ENCODE results near the gene PLA2G6. TPM values are rescaled to one million over a fixed set of nuclear protein-coding genes. Genes with fewer than 3 reads are reported as not detected.

PLA2G6 gene
- total and polyA plus RNA-seq, 2 experiments from 2014 or later = 28.2 to 30.2 TPM

DNA sequence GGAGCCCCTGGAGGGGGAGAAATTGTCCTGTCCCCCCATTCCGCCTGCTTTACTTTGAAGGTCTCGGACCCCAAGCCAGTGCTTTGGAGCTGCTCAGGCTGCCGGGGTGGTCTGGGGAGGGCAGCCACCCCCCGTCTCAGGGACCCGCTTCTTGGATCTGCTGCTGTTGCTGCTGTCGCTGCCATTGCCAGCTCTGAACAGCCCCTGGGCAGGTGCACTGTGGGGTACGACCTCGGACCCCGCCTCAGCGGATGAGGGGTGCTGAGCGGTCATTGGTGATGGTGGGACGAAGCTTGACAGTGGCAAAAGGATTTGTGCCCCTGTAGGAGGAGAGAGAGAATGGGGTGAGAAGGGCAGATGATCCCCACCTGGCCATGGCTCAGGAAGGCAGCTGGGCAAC, 96.6 kb downstream of the PLA2G6 start:
- Histone ChIP-seq H4K20me1 (ENCODE audit: insufficient read depth, poor library complexity, severe bottlenecking) (no peaks in the 10 kb centered on the region), H3K27ac (no peak overlapping the region), H3K79me2 (no peaks in the 10 kb centered on the region), H3K9me3 (ENCODE audit: low read depth) (no peaks in the 10 kb centered on the region), H3K27me3 (peaks cover 14% of the 10 kb centered on the region), H3K4me2 (no peak overlapping the region), H3K36me3 (replicated peaks; ENCODE audit: insufficient read depth, low read depth) (no peaks in the 10 kb centered on the region), H3K4me1 (ENCODE audit: insufficient read depth) (peaks cover 11% of the 10 kb centered on the region), H2AFZ (no peak overlapping the region), H3K4me3 (no peak overlapping the region), H3K9me2 (replicated peaks; ENCODE audit: insufficient read depth) (no peaks in the 10 kb centered on the region)
- DNase-seq (ENCODE audit: low spot score) = no peak
- 98% methylated on average over 12 of the region's 12 CpGs for WGBS (ENCODE audit: low lambda C conversion rate, missing lambda C conversion rate)
- TF ChIP-seq EZH2phosphoT487 (IDR thresholded peaks at IDR 0.05; ENCODE audit: low read depth, severe bottlenecking, unreplicated experiment) (no peak), EZH2 (IDR thresholded peaks at IDR 0.05; ENCODE audit: borderline replicate concordance) (no peak)
- TF ChIP-seq, protein P1, sequence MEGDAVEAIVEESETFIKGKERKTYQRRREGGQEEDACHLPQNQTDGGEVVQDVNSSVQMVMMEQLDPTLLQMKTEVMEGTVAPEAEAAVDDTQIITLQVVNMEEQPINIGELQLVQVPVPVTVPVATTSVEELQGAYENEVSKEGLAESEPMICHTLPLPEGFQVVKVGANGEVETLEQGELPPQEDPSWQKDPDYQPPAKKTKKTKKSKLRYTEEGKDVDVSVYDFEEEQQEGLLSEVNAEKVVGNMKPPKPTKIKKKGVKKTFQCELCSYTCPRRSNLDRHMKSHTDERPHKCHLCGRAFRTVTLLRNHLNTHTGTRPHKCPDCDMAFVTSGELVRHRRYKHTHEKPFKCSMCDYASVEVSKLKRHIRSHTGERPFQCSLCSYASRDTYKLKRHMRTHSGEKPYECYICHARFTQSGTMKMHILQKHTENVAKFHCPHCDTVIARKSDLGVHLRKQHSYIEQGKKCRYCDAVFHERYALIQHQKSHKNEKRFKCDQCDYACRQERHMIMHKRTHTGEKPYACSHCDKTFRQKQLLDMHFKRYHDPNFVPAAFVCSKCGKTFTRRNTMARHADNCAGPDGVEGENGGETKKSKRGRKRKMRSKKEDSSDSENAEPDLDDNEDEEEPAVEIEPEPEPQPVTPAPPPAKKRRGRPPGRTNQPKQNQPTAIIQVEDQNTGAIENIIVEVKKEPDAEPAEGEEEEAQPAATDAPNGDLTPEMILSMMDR (IDR thresholded peaks at IDR 0.05; ENCODE audit: poor library complexity) = no peak

DNA sequence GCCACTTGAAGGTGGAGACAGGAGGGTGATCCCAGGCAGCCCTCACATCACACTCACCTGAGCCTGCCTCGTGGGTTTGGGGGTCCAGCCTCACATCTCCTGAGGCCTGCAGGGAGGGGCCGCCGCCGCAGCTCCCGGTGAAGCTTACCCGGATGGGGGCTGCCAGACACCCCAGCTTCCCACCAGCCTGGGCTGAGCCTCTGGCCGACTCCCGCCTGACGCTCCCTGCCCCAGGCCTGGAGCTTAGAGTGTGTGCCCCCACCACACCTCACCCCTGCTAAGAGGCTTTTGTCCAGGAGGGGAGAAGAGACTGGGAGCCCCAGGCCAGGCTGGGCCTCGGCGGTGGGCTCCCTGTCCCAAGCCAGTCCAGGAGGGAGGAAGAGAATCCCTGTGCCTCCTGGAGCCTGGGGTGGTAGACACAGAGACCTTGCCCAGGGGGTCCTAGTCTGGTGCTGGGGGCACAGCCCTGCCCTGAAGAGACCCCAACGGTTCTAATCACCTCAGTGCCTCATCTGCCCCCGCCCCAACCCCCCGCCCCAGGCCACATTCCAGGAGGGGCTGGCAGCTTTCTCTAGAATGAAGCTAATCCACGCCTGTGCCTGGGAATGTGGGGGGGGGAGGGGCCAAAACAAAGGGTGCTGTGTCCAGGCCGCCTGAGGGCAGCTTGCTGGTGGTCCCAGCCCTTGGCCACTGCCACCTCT, 97.5 kb downstream of the PLA2G6 start, which contains the start of gene SLC16A8:
SLC16A8 (minus strand) TSS at position 254 of the 701 bp plus-strand sequence. CDS start 1,311 bp downstream, outside the sequence.
- Histone ChIP-seq H3K27me3 (peaks cover 14% of the 10 kb centered on the region), H3K9me2 (replicated peaks; ENCODE audit: insufficient read depth) (no peaks in the 10 kb centered on the region), H3K4me1 (ENCODE audit: insufficient read depth) (peaks cover 11% of the 10 kb centered on the region), H3K4me2 (no peak within 1 kb of the TSS), H3K9me3 (ENCODE audit: low read depth) (no peaks in the 10 kb centered on the region), H4K20me1 (ENCODE audit: insufficient read depth, poor library complexity, severe bottlenecking) (no peaks in the 10 kb centered on the region), H3K4me3 (no peak within 1 kb of the TSS), H2AFZ (no peak within 1 kb of the TSS), H3K36me3 (replicated peaks; ENCODE audit: insufficient read depth, low read depth) (no peaks in the 10 kb centered on the region), H3K27ac (no peak within 1 kb of the TSS), H3K79me2 (no peaks in the 10 kb centered on the region)
- no peak for DNase-seq (ENCODE audit: low spot score)
- 62% methylated on average over 15 of the region's 16 CpGs for WGBS (ENCODE audit: low lambda C conversion rate, missing lambda C conversion rate)
- TF ChIP-seq EZH2 (IDR thresholded peaks at IDR 0.05; ENCODE audit: borderline replicate concordance) (no peak), EZH2phosphoT487 (IDR thresholded peaks at IDR 0.05; ENCODE audit: low read depth, severe bottlenecking, unreplicated experiment) (no peak)
- TF ChIP-seq, protein P1 (IDR thresholded peaks at IDR 0.05; ENCODE audit: poor library complexity) = no peak

DNA sequence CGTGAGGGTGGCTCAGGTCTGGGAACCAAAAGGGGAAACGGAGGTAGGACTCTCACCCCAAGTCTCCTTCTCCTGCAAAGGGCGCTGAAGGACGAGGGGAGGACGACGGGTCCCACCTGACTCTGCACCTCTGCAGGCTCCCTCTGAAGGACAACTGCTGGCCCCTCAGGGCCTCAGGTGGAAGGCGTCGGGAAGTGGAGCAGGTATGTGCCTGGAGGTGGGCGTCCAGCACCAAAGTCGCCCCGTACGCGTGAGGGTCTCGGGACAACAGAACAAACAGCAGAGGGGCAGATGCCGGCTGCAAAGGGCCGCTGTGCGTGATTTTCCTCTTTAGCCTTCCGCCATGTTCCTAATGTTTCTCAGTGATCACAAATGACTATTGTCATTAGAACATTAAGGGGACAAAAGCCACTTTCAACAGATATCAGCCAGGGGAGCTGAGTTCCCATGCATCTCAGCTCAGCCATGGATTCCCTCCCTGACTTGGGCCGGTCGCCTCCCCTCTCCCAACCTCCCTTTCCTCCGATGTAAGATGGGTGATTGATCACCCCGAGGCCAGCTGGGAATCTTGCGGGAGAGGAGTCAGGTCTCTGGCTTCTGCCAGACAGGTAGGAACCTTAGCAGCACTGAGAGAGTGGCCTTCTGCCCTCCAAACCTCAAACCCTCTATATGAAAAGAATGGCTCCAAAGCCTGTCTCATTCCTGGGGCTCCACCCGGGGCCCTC, 98.5 kb downstream of the PLA2G6 start:
- no peak overlapping the region for H3K4me2 ChIP-seq
- 84% methylated on average over 24 of the region's 24 CpGs for WGBS (ENCODE audit: low lambda C conversion rate, missing lambda C conversion rate)

More for the DNA sequence above, 98.5 kb downstream of the PLA2G6 start:
- H4K20me1 ChIP-seq (ENCODE audit: insufficient read depth, poor library complexity, severe bottlenecking) = no peaks in the 10 kb centered on the region
- H3K27me3 ChIP-seq = peaks cover 14% of the 10 kb centered on the region
- no peaks in the 10 kb centered on the region for H3K9me3 ChIP-seq (ENCODE audit: low read depth)
- H3K79me2 ChIP-seq = no peaks in the 10 kb centered on the region
- no peak for DNase-seq (ENCODE audit: low spot score)
- H3K4me1 ChIP-seq (ENCODE audit: insufficient read depth) = peaks cover 11% of the 10 kb centered on the region
- H3K9me2 ChIP-seq (replicated peaks; ENCODE audit: insufficient read depth) = no peaks in the 10 kb centered on the region
- H3K36me3 ChIP-seq (replicated peaks; ENCODE audit: insufficient read depth, low read depth) = no peaks in the 10 kb centered on the region
- H2AFZ ChIP-seq = no peak overlapping the region
- no peak for TF ChIP-seq EZH2 (IDR thresholded peaks at IDR 0.05; ENCODE audit: borderline replicate concordance)
- no peak for TF ChIP-seq EZH2phosphoT487 (IDR thresholded peaks at IDR 0.05; ENCODE audit: low read depth, severe bottlenecking, unreplicated experiment)
- TF ChIP-seq, protein P1 (IDR thresholded peaks at IDR 0.05; ENCODE audit: poor library complexity) = no peak
- H3K4me3 ChIP-seq = no peak overlapping the region
- H3K27ac ChIP-seq = no peak overlapping the region

Data from hepatocyte (in vitro differentiated cells).